Rectal smooth muscle tissue (tissue), 1 donor: ENCODE measurements around the gene ZHX3.

ENCODE experiments used
- H3K27ac ChIP-seq: one replicate; pipeline ENCODE4 v1.7.0; 2013; ENCODE audit warnings: low read depth, low read length, inconsistent platforms
- H3K27me3 ChIP-seq: one replicate; pipeline ENCODE4 v1.7.0; 2013; ENCODE audit warnings: low read length; ENCODE audit not compliant: control insufficient read depth, insufficient read depth
- H3K36me3 ChIP-seq: one replicate; pipeline ENCODE4 v1.7.0; 2013; ENCODE audit warnings: low read length; ENCODE audit not compliant: control insufficient read depth, insufficient read depth
- H3K4me1 ChIP-seq: one replicate; pipeline ENCODE4 v1.7.0; 2013; ENCODE audit warnings: low read length; ENCODE audit not compliant: control insufficient read depth, insufficient read depth
- H3K4me3 ChIP-seq: one replicate; pipeline ENCODE4 v1.7.0; 2013; ENCODE audit warnings: low read length
- H3K9ac ChIP-seq: one replicate; pipeline ENCODE4 v1.7.0; 2013; ENCODE audit warnings: low read length

ZHX3 gene

GRCh38 chr20:41336711-41337492 is 19.4 kb upstream of the ZHX3 start:
- H3K4me3 ChIP-seq, result no peak overlapping the region

GRCh38 chr20:41335591-41335990 is 18.1 kb upstream of the ZHX3 start:
- H3K27ac ChIP-seq, result no peak overlapping the region
- no peak overlapping the region for H3K9ac ChIP-seq
- no peaks in the 10 kb centered on the region for H3K36me3 ChIP-seq
- no peak overlapping the region for H3K4me3 ChIP-seq
- H3K27me3 ChIP-seq, result no peaks in the 10 kb centered on the region
- H3K4me1 ChIP-seq, result no peaks in the 10 kb centered on the region

More at GRCh38 chr20:41336711-41337492, 19.4 kb upstream of the ZHX3 start:
- no peaks in the 10 kb centered on the region for H3K36me3 ChIP-seq
- H3K27ac ChIP-seq, result no peak overlapping the region
- no peak overlapping the region for H3K9ac ChIP-seq
- H3K4me1 ChIP-seq, result no peaks in the 10 kb centered on the region
- H3K27me3 ChIP-seq, result no peaks in the 10 kb centered on the region

- Histone ChIP-seq H3K36me3 (no peaks in the 10 kb centered on the region), H3K4me1 (peaks cover 4% of the 10 kb centered on the region), H3K27me3 (no peaks in the 10 kb centered on the region), H3K4me3 (no peak overlapping the region), H3K9ac (no peak overlapping the region), H3K27ac (no peak overlapping the region)
Observed at GRCh38 chr20:41334443-41335421, 17.2 kb upstream of the ZHX3 start.

- H3K9ac ChIP-seq, result no peak overlapping the region
- no peak overlapping the region for H3K4me3 ChIP-seq
- H3K27me3 ChIP-seq, result no peaks in the 10 kb centered on the region
- no peak overlapping the region for H3K27ac ChIP-seq
- peaks cover 11% of the 10 kb centered on the region for H3K4me1 ChIP-seq
- no peaks in the 10 kb centered on the region for H3K36me3 ChIP-seq
Observed at GRCh38 chr20:41334036-41334435, 16.5 kb upstream of the ZHX3 start.

- no peaks in the 10 kb centered on the region for H3K36me3 ChIP-seq
- no peaks in the 10 kb centered on the region for H3K27me3 ChIP-seq
- H3K4me1 ChIP-seq, result peaks cover 13% of the 10 kb centered on the region
- H3K9ac ChIP-seq, result no peak overlapping the region
- no peak overlapping the region for H3K27ac ChIP-seq
- H3K4me3 ChIP-seq, result no peak overlapping the region
Observed at GRCh38 chr20:41331731-41332130, 14.2 kb upstream of the ZHX3 start.

- no peaks in the 10 kb centered on the region for H3K36me3 ChIP-seq
- H3K4me3 ChIP-seq, result no peak overlapping the region
- peaks cover 13% of the 10 kb centered on the region for H3K4me1 ChIP-seq
- no peak overlapping the region for H3K9ac ChIP-seq
- no peaks in the 10 kb centered on the region for H3K27me3 ChIP-seq
- H3K27ac ChIP-seq, result no peak overlapping the region
Observed at GRCh38 chr20:41330941-41331340, 13.4 kb upstream of the ZHX3 start.

- Histone ChIP-seq H3K9ac (no peak overlapping the region), H3K27ac (no peak overlapping the region), H3K4me1 (peaks cover 13% of the 10 kb centered on the region), H3K4me3 (no peak overlapping the region), H3K27me3 (no peaks in the 10 kb centered on the region), H3K36me3 (no peaks in the 10 kb centered on the region)
Observed at GRCh38 chr20:41330343-41330720, 12.8 kb upstream of the ZHX3 start.

GRCh38 chr20:41329435-41330342 is 12.2 kb upstream of the ZHX3 start:
- Histone ChIP-seq H3K36me3 (no peaks in the 10 kb centered on the region), H3K27me3 (no peaks in the 10 kb centered on the region), H3K9ac (no peak overlapping the region), H3K27ac (peak overlapping the region; percentile 67), H3K4me1 (peaks cover 13% of the 10 kb centered on the region), H3K4me3 (peak overlapping the region; percentile 26)

GRCh38 chr20:41327178-41327577 is 9.6 kb upstream of the ZHX3 start:
- no peak overlapping the region for H3K27ac ChIP-seq
- H3K36me3 ChIP-seq, result no peaks in the 10 kb centered on the region
- peaks cover 13% of the 10 kb centered on the region for H3K4me1 ChIP-seq
- H3K9ac ChIP-seq, result no peak overlapping the region
- no peak overlapping the region for H3K4me3 ChIP-seq
- H3K27me3 ChIP-seq, result no peaks in the 10 kb centered on the region

- no peak overlapping the region for H3K27ac ChIP-seq
- no peak overlapping the region for H3K9ac ChIP-seq
Observed at GRCh38 chr20:41320976-41321375, 3.4 kb upstream of the ZHX3 start.

GRCh38 chr20:41320441-41320840 is 2.9 kb upstream of the ZHX3 start:
- Histone ChIP-seq H3K9ac (no peak overlapping the region), H3K4me3 (no peak overlapping the region), H3K27ac (no peak overlapping the region), H3K4me1 (peaks cover 2% of the 10 kb centered on the region), H3K27me3 (no peaks in the 10 kb centered on the region), H3K36me3 (no peaks in the 10 kb centered on the region)

More at GRCh38 chr20:41320976-41321375, 3.4 kb upstream of the ZHX3 start:
- H3K4me3 ChIP-seq, result no peak overlapping the region
- H3K36me3 ChIP-seq, result no peaks in the 10 kb centered on the region
- H3K27me3 ChIP-seq, result no peaks in the 10 kb centered on the region
- H3K4me1 ChIP-seq, result peaks cover under 1% of the 10 kb centered on the region

- Histone ChIP-seq H3K4me3 (peak overlapping the region; percentile 78), H3K27me3 (no peaks in the 10 kb centered on the region), H3K4me1 (peaks cover 2% of the 10 kb centered on the region), H3K27ac (peak overlapping the region; percentile 61), H3K36me3 (no peaks in the 10 kb centered on the region), H3K9ac (no peak overlapping the region)
Observed at GRCh38 chr20:41318271-41318649, 729 bp upstream of the ZHX3 start.
